OCI-LY1 (cell line): ENCODE data around the gene TIAM1.

Experiments used
- CTCF ChIP-seq: fragments of 200-600 bp; sonication (generic), shearing (Covaris generic); IDR thresholded peaks from 2 replicates; pipeline ENCODE4 v1.5.1; 2017; ENCODE audit warnings: mild to moderate bottlenecking, antibody characterized with exemption, low read length, moderate library complexity, mixed read lengths
- EZH2 ChIP-seq: fragments of 200-600 bp; sonication (generic), shearing (Covaris generic); IDR thresholded peaks from 2 replicates; pipeline ENCODE4 v1.8.0; 2017; ENCODE audit warnings: borderline replicate concordance, mixed run types, mild to moderate bottlenecking, antibody characterized with exemption, low read length, moderate library complexity, mixed read lengths

DNA sequence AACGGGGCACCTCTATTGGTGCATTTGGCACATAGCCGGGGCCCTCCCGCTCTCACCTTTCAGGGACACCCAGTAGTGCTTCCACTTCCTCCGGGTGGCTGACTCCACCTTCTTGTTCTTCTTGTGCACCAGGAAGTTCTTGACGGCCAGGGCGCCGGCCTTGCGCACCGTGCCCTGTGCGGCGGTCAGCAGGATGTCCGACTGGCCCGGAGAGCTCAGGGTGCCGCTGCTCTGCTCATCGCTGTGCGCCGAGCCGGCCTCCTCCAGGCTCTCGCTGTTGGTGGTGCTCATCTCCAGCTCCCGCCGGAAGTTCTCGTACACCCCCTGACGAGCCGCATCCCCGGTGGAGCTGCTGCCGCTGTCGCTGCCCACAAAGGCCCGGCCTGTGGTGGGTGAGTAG lies 92.4 kb downstream of the TIAM1 start:
- TF ChIP-seq EZH2, result no peak
- TF ChIP-seq CTCF, result no peak
